ENCODE results near the gene MPP7.

GRCh38 chr10:28263136-28263857, 39.6 kb downstream of the MPP7 start:
- TF ChIP-seq POLR2A (IDR thresholded peaks at IDR 0.05; ENCODE audit: low read depth, low read length) = no peak
- TF ChIP-seq TAF1 (IDR thresholded peaks at IDR 0.05; ENCODE audit: low read depth, low read length) = no peak
- no peak for TF ChIP-seq POLR2AphosphoS5 (IDR thresholded peaks at IDR 0.05; ENCODE audit: low read depth, low read length)

All from GM12891 (cell line).